Panc1 (cell line): ENCODE results near the gene CNTN4. TPM values are rescaled to one million over a fixed set of nuclear protein-coding genes. Genes with fewer than 3 reads are reported as not detected.

Experiments
- ATAC-seq: fragments of 200-7000 bp; cut with Tn5 transposase; 2 replicates; pipeline ENCODE4 v1.9.1; 2020; ENCODE audit warnings: mild to moderate bottlenecking, moderate library complexity
- BruUV-seq: library from RNA; stranded (reverse); fragments of 400-500 nt; replicated peaks from 2 replicates; lab custom pipeline; 2021; lab: Mats Ljungman, UMichigan
- CTCF ChIA-PET: fragments of 300-600 bp; sonication (Branson Sonifier 250); formaldehyde crosslinking; loops from one replicate; lab custom pipeline; 2022; ENCODE audit warnings: antibody characterized with exemption; lab: Charles Lee
- POLR2A ChIA-PET: fragments of 300-600 bp; sonication (Branson Sonifier 250); formaldehyde crosslinking; loops from one replicate; lab custom pipeline; 2022; ENCODE audit warnings: antibody characterized with exemption; lab: Charles Lee
- DNase-seq: peaks from one replicate; pipeline ENCODE4 v3.0.0-alpha.2; 2010; ENCODE audit warnings: low read depth, low spot score
- H3K27ac ChIP-seq: 2 replicates; pipeline ENCODE4 v1.5.1; 2011; ENCODE audit warnings: mild to moderate bottlenecking, low read length, inconsistent platforms
- H3K27me3 ChIP-seq: fragments of 200-500 bp; sonication (Bioruptor generic); 2 replicates; pipeline ENCODE4 v1.6.0; 2014; ENCODE audit warnings: low read length, inconsistent platforms; ENCODE audit not compliant: control insufficient read depth, insufficient read depth
- H3K36me3 ChIP-seq: fragments of 200-500 bp; sonication (Bioruptor generic); 2 replicates; pipeline ENCODE4 v1.5.1; 2014; ENCODE audit warnings: inconsistent platforms, mild to moderate bottlenecking, low read length, moderate library complexity; ENCODE audit not compliant: control insufficient read depth, insufficient read depth
- H3K4me1 ChIP-seq: 2 replicates; pipeline ENCODE4 v1.5.1; 2011; ENCODE audit warnings: inconsistent platforms, mild to moderate bottlenecking, low read length, moderate library complexity; ENCODE audit not compliant: control insufficient read depth, insufficient read depth
- H3K4me3 ChIP-seq, 2 experiments: 2 replicates each; pipeline ENCODE4 v1.5.1; 2011 to 2012; ENCODE audit warnings: low read depth in 2 of 2, low read length in 2 of 2, mild to moderate bottlenecking in 2 of 2, inconsistent platforms in 1 of 2, moderate library complexity in 1 of 2
- H3K9me3 ChIP-seq: fragments of 200-500 bp; sonication (Bioruptor generic); 2 replicates; pipeline ENCODE4 v1.5.1; 2014; ENCODE audit warnings: low read depth, mild to moderate bottlenecking, inconsistent platforms, low read length, moderate library complexity; ENCODE audit not compliant: control insufficient read depth, insufficient read depth
- CTCF ChIP-seq: fragments of 450-650 bp; IDR thresholded peaks from 2 replicates; pipeline ENCODE4 v1.5.1; 2017; ENCODE audit warnings: mild to moderate bottlenecking
- POLR2AphosphoS5 ChIP-seq: IDR thresholded peaks from 2 replicates; pipeline ENCODE4 v1.6.1; 2012; ENCODE audit warnings: mild to moderate bottlenecking, low read depth, low read length, moderate library complexity
- REST ChIP-seq, 2 experiments: IDR thresholded peaks; 2 replicates each; pipeline ENCODE4 v1.6.1; 2011 to 2012; ENCODE audit warnings: low read depth in 2 of 2, control low read depth in 1 of 2, low read length in 1 of 2, mild to moderate bottlenecking in 1 of 2, moderate library complexity in 1 of 2; ENCODE audit not compliant: insufficient read depth in 1 of 2
- SIN3A ChIP-seq: IDR thresholded peaks from 2 replicates; pipeline ENCODE4 v1.6.1; 2012; ENCODE audit warnings: low read depth, mild to moderate bottlenecking, low read length, moderate library complexity, borderline replicate concordance; ENCODE audit not compliant: insufficient read depth
- TCF7L2 ChIP-seq: IDR thresholded peaks from 2 replicates; pipeline ENCODE4 v1.6.1; 2011; ENCODE audit warnings: mild to moderate bottlenecking, low read depth, low read length, inconsistent platforms
- in situ Hi-C: cut with HindIII; loops from 2 replicates; pipeline ENCODE4 v1.10.0; 2016; ENCODE audit warnings: low sequenced_read_pairs, low pct_unique_long_range_greater_than_20kb
- intact Hi-C: fragments of 100-400 bp; cut with micrococcal nuclease; formaldehyde crosslinking; loops from one replicate; pipeline ENCODE4 v1.10.0; 2022; ENCODE audit not compliant: unreplicated experiment
- total RNA-seq: library from RNA; stranded (reverse); gene quantifications from one replicate; pipeline ENCODE4 v1.2.1, GENCODE V29; 2021; ENCODE audit not compliant: unreplicated experiment

The CNTN4 gene
- total RNA-seq, 1 experiment from 2014 or later, result not detected

GRCh38 chr3:2927259-2927658 lies 828.6 kb downstream of the CNTN4 start:
- ChIA-PET CTCF (no interaction called here), POLR2A (no interaction called here)
- no TSS peak for BruUV-seq
- Histone ChIP-seq H3K27me3 (no peaks in the 10 kb centered on the region), H3K9me3 (no peaks in the 10 kb centered on the region), H3K27ac (no peak overlapping the region), H3K36me3 (no peaks in the 10 kb centered on the region), H3K4me1 (no peaks in the 10 kb centered on the region), H3K4me3 (no peak overlapping the region)
- ATAC-seq, result no peak
- TF ChIP-seq POLR2AphosphoS5 (no peak), TCF7L2 (no peak), REST (IDR thresholded peaks at IDR 0.05; ENCODE audit: insufficient read depth in 1 of 2, low read depth in 2 of 2, low read length in 1 of 2) (no peak), SIN3A (no peak), CTCF (no peak)
- in situ Hi-C loops, result no loop called here
- intact Hi-C loops, result no loop called here
- no peak for DNase-seq

- ATAC-seq (no peak), DNase-seq (no peak)
- Histone ChIP-seq H3K27me3 (no peaks in the 10 kb centered on the region), H3K36me3 (no peaks in the 10 kb centered on the region), H3K9me3 (no peaks in the 10 kb centered on the region), H3K4me1 (no peaks in the 10 kb centered on the region), H3K27ac (no peak overlapping the region), H3K4me3 (no peak overlapping the region)
- CTCF ChIA-PET, result no interaction called here
- BruUV-seq, result no TSS peak
- in situ Hi-C loops (no loop called here), intact Hi-C loops (no loop called here)
- POLR2A ChIA-PET, result no interaction called here
- TF ChIP-seq REST (IDR thresholded peaks at IDR 0.05; ENCODE audit: insufficient read depth in 1 of 2, low read depth in 2 of 2, low read length in 1 of 2) (no peak), CTCF (no peak)
Observed at GRCh38 chr3:2929574-2929973, 830.9 kb downstream of the CNTN4 start.
